ENCODE data around the gene FBLN5.

- TF ChIP-seq CTCF (IDR thresholded peaks at IDR 0.05) (no peak), POLR2A (IDR thresholded peaks at IDR 0.05) (no peak), POLR2AphosphoS5 (IDR thresholded peaks at IDR 0.05) (peak in 1 of 3 donors; percentile 50), EP300 (IDR thresholded peaks at IDR 0.05) (no peak)
These were observed 16.0 kb upstream of the FBLN5 start for GRCh38 chr14:91963465-91963864.
